Raji (cell line): Measurements from ENCODE around the gene C1orf21.

Source experiments
- POLR2A ChIP-seq: IDR thresholded peaks from 2 replicates; pipeline ENCODE4 v1.6.1; 2011; ENCODE audit warnings: low read depth, low read length, control low read depth; ENCODE audit not compliant: insufficient read depth

Gene C1orf21

GRCh38 chr1:184443624-184444023, 56.8 kb downstream of the C1orf21 start:
- no peak for TF ChIP-seq POLR2A

- no peak for TF ChIP-seq POLR2A
These were observed 59.2 kb downstream of the C1orf21 start for GRCh38 chr1:184445997-184446396.

GRCh38 chr1:184447651-184448185, 60.9 kb downstream of the C1orf21 start:
- TF ChIP-seq POLR2A = no peak

- TF ChIP-seq POLR2A = no peak
These were observed 63.1 kb downstream of the C1orf21 start for GRCh38 chr1:184449916-184450315.

- no peak for TF ChIP-seq POLR2A
These were observed 69.0 kb downstream of the C1orf21 start for GRCh38 chr1:184455786-184456185.

GRCh38 chr1:184456189-184456588, 69.4 kb downstream of the C1orf21 start:
- TF ChIP-seq POLR2A = no peak

GRCh38 chr1:184457500-184457899, 70.7 kb downstream of the C1orf21 start:
- TF ChIP-seq POLR2A = no peak

- TF ChIP-seq POLR2A = no peak
These were observed 74.5 kb downstream of the C1orf21 start for GRCh38 chr1:184461321-184461720.

GRCh38 chr1:184462155-184462554, 75.3 kb downstream of the C1orf21 start:
- TF ChIP-seq POLR2A = no peak

- no peak for TF ChIP-seq POLR2A
These were observed 76.2 kb downstream of the C1orf21 start for GRCh38 chr1:184462990-184463389.

- TF ChIP-seq POLR2A = no peak
These were observed 76.9 kb downstream of the C1orf21 start for GRCh38 chr1:184463680-184464079.

- no peak for TF ChIP-seq POLR2A
These were observed 77.9 kb downstream of the C1orf21 start for GRCh38 chr1:184464757-184465156.

GRCh38 chr1:184465489-184466146, 78.8 kb downstream of the C1orf21 start:
- TF ChIP-seq POLR2A = no peak

GRCh38 chr1:184467295-184467694, 80.5 kb downstream of the C1orf21 start:
- TF ChIP-seq POLR2A = no peak

- no peak for TF ChIP-seq POLR2A
These were observed 82.6 kb downstream of the C1orf21 start for GRCh38 chr1:184469396-184469795.

- TF ChIP-seq POLR2A = no peak
These were observed 84.9 kb downstream of the C1orf21 start for GRCh38 chr1:184471686-184472085.

- no peak for TF ChIP-seq POLR2A
These were observed 85.3 kb downstream of the C1orf21 start for GRCh38 chr1:184472136-184472535.

- no peak for TF ChIP-seq POLR2A
These were observed 86.5 kb downstream of the C1orf21 start for GRCh38 chr1:184473176-184473966.
